ENCODE data around the gene SCD. TPM values are rescaled to one million over a fixed set of nuclear protein-coding genes. Genes with fewer than 3 reads are reported as not detected.

The SCD gene
- total RNA-seq, 1 experiment from 2014 or later, result 652 TPM

GRCh38 chr10:100338434-100339036 lies 8.5 kb upstream of the SCD start:
- no peaks in the 10 kb centered on the region for H3K79me2 ChIP-seq (ENCODE audit: insufficient read depth, low read length)
- intact Hi-C loops (cut with micrococcal nuclease), result loop anchor here (1.0 to 5.0 kb wide), 5 partner anchors 36 to 540 kb away; no protein-coding TSS in a partner anchor
- no peaks in the 10 kb centered on the region for H3K9me2 ChIP-seq (ENCODE audit: insufficient read depth)
- ATAC-seq (peak; percentile 74), DNase-seq (ENCODE audit: low read depth, low spot score) (peak; percentile 56)
- no peak overlapping the region; the same call in 1 of the 2 replicates for H3K27ac ChIP-seq (ENCODE audit: low read depth, low read length)
- H4K20me1 ChIP-seq (ENCODE audit: insufficient read depth), result no peaks in the 10 kb centered on the region
- no peaks in the 10 kb centered on the region for H3K36me3 ChIP-seq (ENCODE audit: control insufficient read depth in 1 of 2, insufficient read depth in 2 of 2, low read length in 2 of 2)
- H3K9me3 ChIP-seq (ENCODE audit: control insufficient read depth in 1 of 2, insufficient read depth in 1 of 2, low read depth in 1 of 2, low read length in 2 of 2), result no peaks in the 10 kb centered on the region
- no TSS peak for BruUV-seq (replicated peaks)
- H3K27me3 ChIP-seq (ENCODE audit: insufficient read depth, low read length), result 0 out of 2 replicates have a peak, but pooled peaks cover 3% of the 10 kb centered on the region
- no peak overlapping the region for H3K4me2 ChIP-seq (ENCODE audit: low read length)
- no peak overlapping the region for H3K9ac ChIP-seq (ENCODE audit: low read length)
- POLR2A ChIA-PET, result interaction anchor here (1.6 kb wide), 1 partner anchor 35 kb away, joined by 4 read pairs; no protein-coding TSS in a partner anchor
- CTCF ChIA-PET, result interaction anchor here (1.1 to 3.0 kb wide), 6 partner anchors 95 to 181 kb away, joined by 3 to 18 read pairs (median 8); no protein-coding TSS in a partner anchor
- H3K4me1 ChIP-seq (ENCODE audit: control insufficient read depth in 1 of 2, insufficient read depth in 2 of 2, low read length in 2 of 2), result peaks cover 3 to 10% of the 10 kb centered on the region in 2 experiments; a peak in 3 of 4 replicates
- H3K4me3 ChIP-seq (replicated peaks in 1 of 2; ENCODE audit: low read depth in 1 of 2, low read length in 2 of 2), result no peak overlapping the region
- TF ChIP-seq SP1 (IDR thresholded peaks at IDR 0.05; ENCODE audit: low read depth) (no peak), YY1 (IDR thresholded peaks at IDR 0.05; ENCODE audit: extremely low read depth, insufficient replicate concordance, low read depth, low read length) (peak; percentile 68), CTCF (IDR thresholded peaks at IDR 0.05 in 2 of 3, conservative IDR thresholded peaks at IDR 0.05 in 1 of 3; ENCODE audit: borderline replicate concordance in 1 of 3, insufficient read depth in 1 of 3, low read depth in 2 of 3, low read length in 2 of 3) (peak in 2 of 3 experiments; percentile 99; a peak in 4 of 6 replicates)
- H2AFZ ChIP-seq (ENCODE audit: low read depth, low read length, poor library complexity, severe bottlenecking), result peak overlapping the region; percentile 79
- RAD21 ChIA-PET (ENCODE audit: low non-redundant PET in 1 of 2, low total read pairs in 2 of 2, uncharacterized antibody in 2 of 2, unreplicated experiment in 2 of 2), result interaction anchor here (0.7 to 1.3 kb wide), 3 partner anchors 35 to 180 kb away, joined by 3 to 4 read pairs (median 3); no protein-coding TSS in a partner anchor

- POLR2A ChIA-PET, result interaction anchor here (1.6 kb wide), 1 partner anchor 34 kb away, joined by 4 read pairs; no protein-coding TSS in a partner anchor
- RAD21 ChIA-PET (ENCODE audit: low non-redundant PET in 1 of 2, low total read pairs in 2 of 2, uncharacterized antibody in 2 of 2, unreplicated experiment in 2 of 2), result interaction anchor here in 1 of 2 experiments (1.3 kb wide), 1 partner anchor 34 kb away, joined by 3 read pairs; no protein-coding TSS in a partner anchor
- no peaks in the 10 kb centered on the region for H4K20me1 ChIP-seq (ENCODE audit: insufficient read depth)
- TF ChIP-seq ATF3 (IDR thresholded peaks at IDR 0.05) (no peak), ZFX (IDR thresholded peaks at IDR 0.05) (peak; percentile 6; the same call in 1 of the 2 replicates)
- 0 out of 2 replicates have a peak, but pooled peaks cover 3% of the 10 kb centered on the region for H3K27me3 ChIP-seq (ENCODE audit: insufficient read depth, low read length)
- no peak overlapping the region for H3K4me2 ChIP-seq (ENCODE audit: low read length)
- H3K27ac ChIP-seq (ENCODE audit: low read depth, low read length), result no peak overlapping the region; the same call in 1 of the 2 replicates
- H3K36me3 ChIP-seq (ENCODE audit: control insufficient read depth in 1 of 2, insufficient read depth in 2 of 2, low read length in 2 of 2), result no peaks in the 10 kb centered on the region
- no peaks in the 10 kb centered on the region for H3K9me2 ChIP-seq (ENCODE audit: insufficient read depth)
- no peaks in the 10 kb centered on the region for H3K79me2 ChIP-seq (ENCODE audit: insufficient read depth, low read length)
- peak overlapping the region; percentile 79 for H2AFZ ChIP-seq (ENCODE audit: low read depth, low read length, poor library complexity, severe bottlenecking)
- peaks cover 3 to 12% of the 10 kb centered on the region in 2 experiments; a peak in 3 of 4 replicates for H3K4me1 ChIP-seq (ENCODE audit: control insufficient read depth in 1 of 2, insufficient read depth in 2 of 2, low read length in 2 of 2)
- no peak overlapping the region for H3K4me3 ChIP-seq (replicated peaks in 1 of 2; ENCODE audit: low read depth in 1 of 2, low read length in 2 of 2)
- intact Hi-C loops (cut with micrococcal nuclease), result loop anchor here (5.0 kb wide), 2 partner anchors 37 to 492 kb away; no protein-coding TSS in a partner anchor
- no peaks in the 10 kb centered on the region for H3K9me3 ChIP-seq (ENCODE audit: control insufficient read depth in 1 of 2, insufficient read depth in 1 of 2, low read depth in 1 of 2, low read length in 2 of 2)
- ATAC-seq, result no peak
- BruUV-seq (replicated peaks), result no TSS peak
- H3K9ac ChIP-seq (ENCODE audit: low read length), result no peak overlapping the region
- CTCF ChIA-PET, result interaction anchor here (1.1 to 3.0 kb wide), 6 partner anchors 9 to 179 kb away, joined by 3 to 18 read pairs (median 6); partner anchors contain the start of gene PKD2L1
- DNase-seq (ENCODE audit: low read depth, low spot score), result no peak
Measured at GRCh38 chr10:100339236-100339635, 7.8 kb upstream of the SCD start.
